SK-N-SH treated with all-trans-retinoic acid at 6 μM for 48 hours (cell line): ENCODE results near the gene RGCC.

Experiments
- GLIS3 ChIP-seq: fragments of 250-450 bp; sonication (Bioruptor Pico); IDR thresholded peaks from 2 replicates; pipeline ENCODE4 v1.5.0; 2020; ENCODE audit warnings: mild to moderate bottlenecking, moderate library complexity
- RARB ChIP-seq: fragments of 250-450 bp; sonication (Bioruptor Pico); IDR thresholded peaks from 2 replicates; pipeline ENCODE4 v1.8.0; 2021; ENCODE audit warnings: mild to moderate bottlenecking, moderate library complexity

DNA sequence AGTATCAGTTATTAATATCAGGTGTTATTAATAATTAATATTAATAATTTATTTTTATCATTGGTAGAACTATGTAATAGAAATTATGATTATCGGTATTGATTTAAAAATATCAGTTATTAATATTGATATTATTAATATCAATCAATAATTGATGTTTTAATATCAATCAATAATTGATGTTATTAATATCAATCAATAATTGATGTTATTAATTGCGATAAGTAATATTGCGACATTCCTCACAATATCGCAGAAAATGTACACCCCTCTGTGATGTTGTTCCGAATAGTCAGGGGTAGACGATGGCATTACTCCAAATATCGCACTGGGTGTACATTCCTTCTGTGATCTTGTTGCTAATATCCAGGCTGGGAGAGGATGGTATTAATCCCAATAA, 3.7 kb upstream of the RGCC start:
- TF ChIP-seq RARB (no peak), GLIS3 (CRISPR knock-in tag) (no peak)
